RPMI7951 (cell line): ENCODE measurements around the gene SRGAP2B. TPM values are rescaled to one million over a fixed set of nuclear protein-coding genes. Genes with fewer than 3 reads are reported as not detected.
A peak's percentile ranks its signal among the peaks of the same experiment; 100 is the strongest.
"Not testable (repeated sequence)": the region's sequence is repeated elsewhere in the genome, so short reads cannot be mapped to it uniquely, and the experiment has no call there.

Experiments used
- DNase-seq: peaks from one replicate; pipeline ENCODE4 v3.0.0-alpha.2; 2012; ENCODE audit warnings: low read depth
- total RNA-seq: library from RNA; depleted of rRNA; stranded (reverse); fragments of >200 nt; shearing (Covaris generic); gene quantifications from 2 replicates; pipeline ENCODE4 v1.2.3, GENCODE V29; 2014

The SRGAP2B gene
- total RNA-seq, 1 experiment from 2014 or later, result 13.9 TPM

GRCh38 chr1:145082483-145083255, 12.5 kb downstream of the SRGAP2B start:
- DNase-seq, result not testable (repeated sequence)

- DNase-seq, result not testable (repeated sequence)
Measured at GRCh38 chr1:145080193-145080592, 14.9 kb downstream of the SRGAP2B start.

- DNase-seq, result peak; percentile 6
Measured at GRCh38 chr1:145079737-145080136, 15.4 kb downstream of the SRGAP2B start.

- DNase-seq, result not testable (repeated sequence)
Measured at GRCh38 chr1:145078787-145079370, 16.2 kb downstream of the SRGAP2B start.

- not testable (repeated sequence) for DNase-seq
Measured at GRCh38 chr1:145077872-145078786, 17.0 kb downstream of the SRGAP2B start.

- DNase-seq, result not testable (repeated sequence)
Measured at GRCh38 chr1:145076877-145077276, 18.3 kb downstream of the SRGAP2B start.

- not testable (repeated sequence) for DNase-seq
Measured at GRCh38 chr1:145074021-145074559, 21.0 kb downstream of the SRGAP2B start.

- DNase-seq, result not testable (repeated sequence)
Measured at GRCh38 chr1:145071569-145071968, 23.6 kb downstream of the SRGAP2B start.

- not testable (repeated sequence) for DNase-seq
Measured at GRCh38 chr1:145066486-145066885, 28.6 kb downstream of the SRGAP2B start.

- DNase-seq, result not testable (repeated sequence)
Measured at GRCh38 chr1:145065194-145065826, 29.8 kb downstream of the SRGAP2B start.

GRCh38 chr1:145063941-145064648, 31.0 kb downstream of the SRGAP2B start:
- peak; percentile 28 for DNase-seq

GRCh38 chr1:145063285-145063684, 31.8 kb downstream of the SRGAP2B start:
- DNase-seq, result not testable (repeated sequence)

- DNase-seq, result not testable (repeated sequence)
Measured at GRCh38 chr1:145058184-145058583, 36.9 kb downstream of the SRGAP2B start.

- DNase-seq, result not testable (repeated sequence)
Measured at GRCh38 chr1:145055217-145055760, 39.8 kb downstream of the SRGAP2B start.

GRCh38 chr1:145053428-145053827, 41.7 kb downstream of the SRGAP2B start:
- not testable (repeated sequence) for DNase-seq

- not testable (repeated sequence) for DNase-seq
Measured at GRCh38 chr1:145052019-145052776, 42.9 kb downstream of the SRGAP2B start.

- DNase-seq, result not testable (repeated sequence)
Measured at GRCh38 chr1:145048181-145048856, 46.8 kb downstream of the SRGAP2B start.

- not testable (repeated sequence) for DNase-seq
Measured at GRCh38 chr1:145047553-145047952, 47.6 kb downstream of the SRGAP2B start.
